Measurements from ENCODE around the gene DUT.
"Not testable (repeated sequence)": the region's sequence is repeated elsewhere in the genome, so short reads cannot be mapped to it uniquely, and the experiment has no call there.

The DUT gene

DNA sequence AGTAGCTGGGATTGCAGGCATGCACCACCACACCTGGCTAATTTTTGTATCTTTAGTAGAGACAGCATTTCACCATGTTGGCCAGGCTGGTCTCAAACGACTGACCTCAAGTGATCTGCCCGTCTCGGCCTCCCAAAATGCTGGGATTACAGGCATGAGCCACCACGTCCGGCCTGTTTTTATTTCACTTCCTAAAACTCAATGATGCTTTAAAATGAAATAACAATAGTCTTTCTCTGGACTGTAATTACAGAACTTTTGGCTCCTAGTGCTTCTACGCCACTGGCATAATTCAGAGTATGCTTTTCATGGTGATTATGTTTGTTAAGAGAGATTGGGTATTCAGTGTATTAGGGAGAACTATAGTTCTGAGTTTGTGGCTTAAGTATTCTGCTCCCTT, 5.0 kb upstream of the DUT start:
- in situ Hi-C loops (cut with MboI; ENCODE audit: low sequenced_read_pairs): not testable (repeated sequence)

DNA sequence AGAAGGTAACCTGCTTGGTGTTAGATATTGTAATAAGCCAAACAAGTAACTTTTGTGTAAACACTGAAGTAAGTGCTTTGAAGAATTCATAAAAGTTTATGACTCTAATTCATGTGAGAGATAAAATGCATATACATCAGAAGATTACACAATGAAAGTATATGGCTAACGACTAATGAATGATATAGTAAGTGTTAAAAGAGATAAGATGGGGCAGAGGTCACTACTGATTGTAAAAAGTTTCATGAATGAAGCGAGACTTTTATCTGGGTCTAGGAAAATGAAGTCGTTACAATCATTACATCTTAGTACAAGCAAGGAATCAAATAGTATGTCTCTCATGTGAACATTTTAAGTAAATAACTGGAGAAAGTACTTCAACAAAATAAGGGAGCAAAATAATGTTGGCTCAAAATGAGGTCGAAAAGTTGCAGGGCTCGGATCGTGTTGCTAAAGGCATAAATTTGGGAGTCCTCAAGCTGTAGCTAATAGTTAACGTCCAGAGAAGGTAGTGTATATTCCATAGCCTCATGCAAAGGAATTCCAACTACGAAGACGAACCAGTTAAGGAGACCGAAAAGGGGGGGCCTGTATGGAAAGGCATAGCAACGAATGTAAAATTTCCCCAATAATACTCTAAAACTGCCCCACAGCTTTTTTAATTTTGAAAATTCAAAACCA, 984 bp upstream of the DUT start:
- in situ Hi-C loops (cut with MboI; ENCODE audit: low sequenced_read_pairs): no loop called here

DNA sequence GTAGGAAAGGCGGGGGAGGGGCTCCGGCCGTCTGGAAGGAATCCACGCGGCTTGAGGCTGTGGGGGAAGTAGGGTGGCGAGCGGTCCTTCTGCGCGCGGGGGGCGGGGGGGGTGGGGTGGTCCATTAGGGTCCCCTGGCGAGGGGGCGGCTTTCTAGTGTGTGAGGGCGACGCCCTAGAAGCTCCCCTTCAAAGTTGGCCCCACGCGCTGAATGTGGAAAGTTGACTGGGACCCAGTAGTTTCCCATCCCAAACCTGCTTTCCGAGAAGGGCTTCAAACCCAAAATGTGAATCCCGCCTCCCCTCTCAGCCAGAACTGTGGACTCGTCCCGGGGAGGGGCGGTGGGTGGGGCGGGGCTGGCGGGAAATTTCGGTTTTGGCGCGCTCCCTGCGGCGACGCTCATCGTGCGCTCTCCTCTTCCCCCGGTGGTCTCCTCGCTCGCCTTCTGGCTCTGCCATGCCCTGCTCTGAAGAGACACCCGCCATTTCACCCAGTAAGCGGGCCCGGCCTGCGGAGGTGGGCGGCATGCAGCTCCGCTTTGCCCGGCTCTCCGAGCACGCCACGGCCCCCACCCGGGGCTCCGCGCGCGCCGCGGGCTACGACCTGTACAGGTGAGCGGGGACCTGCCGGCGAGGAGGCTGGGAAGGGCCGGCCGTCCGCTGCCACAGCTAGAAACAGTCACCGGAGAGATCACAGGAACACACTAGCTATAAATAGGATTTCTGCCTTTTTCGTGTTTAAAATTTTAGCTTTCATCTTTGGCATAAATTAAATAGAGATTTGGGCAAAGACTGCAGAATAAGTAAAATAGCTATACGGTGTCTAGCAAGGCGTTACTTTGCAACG, 790 bp downstream of the DUT start:
- in situ Hi-C loops (cut with MboI; ENCODE audit: low sequenced_read_pairs): no loop called here

DNA sequence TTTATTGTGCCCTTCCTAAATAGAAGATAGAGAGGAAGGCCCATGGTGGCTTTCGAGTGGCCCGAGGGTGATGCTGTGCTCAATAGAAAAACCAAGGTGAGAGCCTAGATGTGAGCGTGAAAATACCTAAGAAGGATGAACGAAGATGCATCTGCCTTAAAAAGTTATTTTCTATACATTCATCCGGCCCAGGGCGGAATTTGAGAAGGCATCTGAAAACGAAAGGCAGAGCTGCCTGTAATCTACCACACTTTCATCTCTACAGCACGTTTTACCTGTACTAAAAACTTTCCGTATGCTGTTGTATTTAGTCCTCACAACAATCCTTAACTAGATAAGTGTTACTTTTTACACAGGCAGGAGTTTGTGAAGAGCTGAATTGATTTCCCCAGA, 1.4 kb downstream of the DUT start:
- in situ Hi-C loops (cut with MboI; ENCODE audit: low sequenced_read_pairs): no loop called here

DNA sequence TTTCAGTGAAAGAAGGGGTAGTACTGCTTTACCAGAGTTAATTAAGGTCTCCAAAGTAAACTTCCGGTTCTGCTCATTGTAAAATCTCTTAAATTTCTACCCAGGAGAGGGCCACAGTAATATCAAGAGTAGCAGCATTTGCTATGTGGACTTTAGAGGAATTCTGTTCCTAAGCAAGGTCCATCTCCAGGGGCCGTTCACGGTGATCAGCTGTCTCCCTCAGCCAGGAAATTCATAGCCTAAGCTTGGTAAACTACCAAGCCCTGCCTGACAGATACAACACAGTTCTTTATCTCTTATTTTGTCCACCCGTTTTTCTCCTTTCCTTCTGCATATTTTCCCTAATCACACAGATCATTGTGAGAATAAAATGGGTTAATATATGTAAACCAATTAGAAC, 2.3 kb downstream of the DUT start:
- in situ Hi-C loops (cut with MboI; ENCODE audit: low sequenced_read_pairs): no loop called here

DNA sequence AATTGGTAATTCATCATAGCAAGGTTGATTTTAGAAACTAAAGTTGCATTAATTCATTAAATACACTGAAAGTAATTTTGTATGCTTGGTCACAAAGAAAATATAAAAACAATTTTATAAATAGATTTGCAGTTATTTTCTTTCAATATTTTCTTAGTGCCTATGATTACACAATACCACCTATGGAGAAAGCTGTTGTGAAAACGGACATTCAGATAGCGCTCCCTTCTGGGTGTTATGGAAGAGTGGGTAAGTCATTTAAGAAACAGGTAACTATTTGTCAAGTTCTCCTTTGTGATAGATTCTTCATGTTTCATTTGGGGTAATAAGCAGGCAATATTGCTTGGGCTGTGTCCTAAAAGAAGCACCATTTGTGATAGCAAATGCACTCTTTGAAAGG, 3.0 kb downstream of the DUT start:
- in situ Hi-C loops (cut with MboI; ENCODE audit: low sequenced_read_pairs): no loop called here

DNA sequence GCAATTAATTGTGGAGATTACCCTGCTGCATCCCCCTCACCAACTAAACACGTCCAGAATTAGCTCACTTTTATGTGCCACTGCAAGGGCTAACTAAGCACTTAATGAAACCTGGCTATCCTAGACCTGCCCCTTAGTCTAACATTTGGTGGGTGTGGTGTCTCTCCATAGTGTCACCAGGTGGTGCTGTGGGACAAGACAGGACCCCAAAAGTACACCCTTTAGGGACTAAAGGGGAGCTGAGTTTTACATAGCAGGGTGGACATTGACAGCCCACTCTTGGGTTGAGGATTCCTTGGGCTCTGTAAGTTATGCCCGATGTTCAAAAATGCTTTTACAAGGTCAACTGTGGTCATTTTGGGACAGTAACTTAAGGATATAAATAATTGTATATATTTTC, 5.7 kb downstream of the DUT start:
- in situ Hi-C loops (cut with MboI; ENCODE audit: low sequenced_read_pairs): no loop called here

DNA sequence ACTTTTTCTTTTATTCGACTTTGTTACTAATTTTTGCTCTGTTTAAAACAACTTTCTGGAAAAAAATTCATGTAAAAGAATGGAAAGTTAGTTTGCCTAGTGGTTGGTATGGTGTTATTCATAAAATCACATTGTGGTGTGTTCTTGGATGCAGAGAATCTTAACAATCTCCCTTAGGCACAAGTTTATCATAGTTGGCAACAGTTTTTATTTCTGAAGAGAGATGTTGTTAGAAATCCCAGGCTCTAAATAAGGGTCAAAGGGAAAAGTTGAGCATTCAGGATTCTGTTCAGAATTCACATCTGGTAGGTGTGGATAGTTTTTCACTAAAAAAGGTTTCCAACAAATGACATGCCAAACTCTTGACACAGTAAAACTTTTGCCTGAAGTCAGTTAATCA, 6.4 kb downstream of the DUT start:
- in situ Hi-C loops (cut with MboI; ENCODE audit: low sequenced_read_pairs): no loop called here

DNA sequence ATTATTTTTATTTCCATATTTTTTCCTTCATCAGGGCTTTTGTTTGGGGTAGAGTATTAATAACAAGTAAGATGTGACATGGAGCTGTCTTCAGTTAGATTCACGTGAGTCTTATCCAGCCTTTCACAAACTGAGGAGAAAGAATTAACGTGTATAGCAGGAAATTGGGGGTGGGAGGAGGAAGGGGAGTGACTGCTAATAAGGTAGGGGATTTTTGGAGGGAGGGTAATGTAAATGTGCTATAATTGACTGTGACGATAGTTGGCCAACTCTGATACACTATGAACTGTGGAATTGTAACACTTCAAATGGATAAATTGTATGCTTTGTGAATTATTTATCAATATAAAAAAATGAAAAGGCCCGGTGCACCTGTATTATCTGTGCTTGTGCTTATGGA, 8.9 kb downstream of the DUT start:
- in situ Hi-C loops (cut with MboI; ENCODE audit: low sequenced_read_pairs): no loop called here

DNA sequence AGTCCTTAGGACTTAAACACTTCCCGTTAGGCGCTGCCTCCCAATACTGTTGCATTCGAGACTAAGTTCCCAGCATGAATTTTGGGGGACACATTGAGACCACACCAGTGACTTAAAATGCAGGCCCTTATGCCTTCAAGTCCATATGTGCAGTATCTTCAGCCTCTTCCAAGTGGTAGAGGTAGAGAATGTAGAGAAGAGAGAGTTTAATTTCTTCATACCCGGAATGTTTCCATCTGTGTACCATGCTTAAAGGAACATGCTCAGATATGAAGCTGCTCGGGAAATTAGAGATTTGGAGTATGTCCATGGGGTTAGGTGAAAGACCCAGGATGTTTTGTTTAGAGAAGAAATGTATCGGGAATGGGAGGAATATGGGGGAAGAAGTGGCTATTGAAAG, 12.6 kb downstream of the DUT start:
- in situ Hi-C loops (cut with MboI; ENCODE audit: low sequenced_read_pairs): no loop called here

DNA sequence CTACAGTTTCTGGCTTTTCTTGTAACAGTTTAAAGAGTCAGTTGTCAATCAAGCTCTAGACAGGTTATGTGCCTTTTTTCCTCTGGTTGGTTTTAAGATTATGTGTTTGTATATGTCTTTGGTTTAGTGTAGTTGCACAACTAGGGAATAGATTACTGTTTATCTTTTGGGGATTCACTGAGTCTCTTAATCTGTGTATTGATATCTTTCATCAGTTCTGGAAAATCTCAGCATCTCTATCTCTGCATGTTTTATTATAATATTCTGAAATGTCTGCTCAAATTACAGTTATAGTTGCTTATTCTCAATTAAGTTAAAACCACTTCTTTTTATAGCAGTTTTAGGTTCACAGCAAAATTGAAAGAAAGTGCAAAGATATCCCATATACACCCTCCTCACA, 14.3 kb downstream of the DUT start:
- in situ Hi-C loops (cut with MboI; ENCODE audit: low sequenced_read_pairs): no loop called here

DNA sequence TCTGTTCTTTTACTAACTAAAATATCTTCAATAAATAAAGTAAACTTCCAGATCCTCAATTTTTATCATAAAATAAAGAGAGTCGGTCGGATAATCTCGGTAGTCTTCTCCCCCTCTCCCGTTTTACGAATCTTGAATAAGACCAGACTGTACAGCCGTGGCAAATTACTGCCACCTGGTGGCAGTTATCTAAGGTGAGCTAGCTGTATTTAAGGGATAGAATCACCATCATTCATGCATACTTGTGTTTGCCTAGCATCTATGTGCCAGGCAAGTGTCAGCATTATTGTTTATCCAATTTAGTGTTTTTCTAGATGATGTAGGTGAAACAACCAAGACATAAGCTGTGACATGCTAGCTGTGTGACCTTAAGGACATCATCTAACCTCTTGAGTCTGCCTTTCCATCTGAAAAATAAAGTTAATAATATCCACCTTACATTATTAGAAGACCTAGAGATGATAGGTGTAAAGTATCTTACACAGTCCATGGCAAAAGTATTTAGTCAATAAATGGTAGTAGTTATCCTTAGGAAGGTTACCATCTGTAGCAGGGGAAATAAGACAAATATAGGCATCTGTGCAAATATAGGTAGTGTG, 21.3 kb downstream of the DUT start:
- in situ Hi-C loops (cut with MboI; ENCODE audit: low sequenced_read_pairs): loop anchor here (25.0 kb wide), 1 partner anchor 1960 kb away; no protein-coding TSS in a partner anchor

DNA sequence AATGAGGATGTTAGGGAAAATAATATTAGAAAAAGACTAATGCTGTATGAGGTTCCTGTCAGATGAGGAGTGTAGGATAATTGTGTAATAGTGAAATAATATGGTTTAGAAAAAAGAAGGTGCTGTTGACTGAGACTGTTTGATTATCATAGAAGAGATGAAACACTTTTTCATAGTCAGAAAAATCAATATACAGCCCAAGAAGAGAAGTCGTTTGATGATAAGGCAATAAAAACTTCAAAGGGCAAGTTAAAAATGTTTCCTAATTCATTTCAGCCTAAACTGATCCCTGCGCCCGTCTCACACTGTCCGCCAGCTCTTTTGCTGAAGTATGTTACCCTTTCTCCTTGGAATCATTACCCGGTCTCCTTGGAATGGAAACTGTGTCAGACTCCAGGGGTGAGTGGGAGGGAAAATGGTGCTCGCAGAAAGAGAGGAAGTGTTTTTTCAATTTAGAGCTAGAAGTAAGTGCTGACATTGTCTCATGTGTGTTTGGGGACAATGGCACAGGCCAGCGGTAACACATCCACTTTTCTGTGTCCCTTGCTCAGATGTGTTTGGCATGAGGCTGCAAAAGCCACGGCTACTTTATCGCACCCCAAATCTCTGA, 23.6 kb downstream of the DUT start:
- in situ Hi-C loops (cut with MboI; ENCODE audit: low sequenced_read_pairs): loop anchor here (25.0 kb wide), 1 partner anchor 1958 kb away; no protein-coding TSS in a partner anchor

DNA sequence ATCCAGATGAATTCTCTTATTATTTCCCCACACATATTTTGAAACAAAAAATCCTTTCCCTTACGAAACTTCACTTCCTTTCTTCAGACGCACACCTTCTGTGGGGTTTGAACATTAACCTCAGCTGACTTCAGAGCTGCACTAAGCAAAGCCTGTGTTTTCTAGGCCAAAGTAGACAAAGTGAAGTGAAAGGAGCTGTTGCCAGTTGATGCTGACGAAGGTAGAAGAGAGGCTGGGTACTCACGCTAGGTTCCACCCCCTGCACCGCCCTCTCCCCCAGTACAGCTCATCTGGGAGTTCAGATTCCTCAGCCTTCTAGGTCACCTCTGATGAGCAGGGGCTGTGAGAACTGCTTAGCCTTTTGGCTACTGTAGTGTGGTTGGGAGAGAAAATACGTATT, 24.1 kb downstream of the DUT start:
- in situ Hi-C loops (cut with MboI; ENCODE audit: low sequenced_read_pairs): loop anchor here (25.0 kb wide), 1 partner anchor 1957 kb away; no protein-coding TSS in a partner anchor

DNA sequence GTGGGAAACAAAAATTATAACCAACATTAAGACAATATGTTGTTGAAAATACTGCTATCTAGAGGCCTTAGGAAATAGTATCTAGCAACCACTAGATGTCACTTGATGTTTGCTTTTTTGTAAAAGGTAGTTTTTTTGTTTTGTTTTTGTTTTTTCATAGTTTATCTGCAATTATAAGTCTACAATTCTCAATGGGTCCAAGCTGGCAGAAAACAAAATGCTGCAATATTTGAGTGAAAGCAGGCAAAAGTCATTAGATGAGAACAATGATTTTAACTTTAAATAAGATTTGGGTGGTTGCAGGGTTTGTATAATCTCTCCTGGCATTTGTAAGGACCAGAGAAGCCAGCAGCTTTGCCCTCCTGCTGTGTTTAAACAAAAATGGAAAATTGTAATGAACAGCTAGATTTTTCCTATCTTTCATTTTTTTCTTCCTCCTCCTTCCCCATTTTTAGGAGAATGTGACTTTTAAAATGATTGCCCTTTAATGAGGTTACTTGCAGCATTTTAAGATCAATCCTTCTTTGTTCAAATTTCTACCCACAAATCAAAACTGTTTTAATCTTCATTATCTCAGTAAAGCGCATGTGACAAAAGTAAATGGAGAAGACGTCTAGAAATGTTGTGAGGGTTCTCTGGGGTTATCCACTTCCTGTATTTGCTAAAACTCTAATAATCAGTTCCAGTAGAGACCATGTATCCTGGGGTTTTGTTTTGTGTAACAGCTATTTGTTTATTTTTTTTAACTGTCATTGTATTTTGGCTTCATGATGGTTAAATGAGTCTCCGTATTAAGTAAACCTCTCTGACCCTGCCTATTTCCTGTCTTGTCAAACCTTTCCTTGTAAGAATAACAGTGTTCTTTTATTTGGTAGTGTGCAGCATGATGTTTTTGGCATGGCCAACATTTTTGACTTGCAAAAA, 27.3 kb downstream of the DUT start:
- in situ Hi-C loops (cut with MboI; ENCODE audit: low sequenced_read_pairs): loop anchor here (25.0 kb wide), 1 partner anchor 1954 kb away; no protein-coding TSS in a partner anchor

DNA sequence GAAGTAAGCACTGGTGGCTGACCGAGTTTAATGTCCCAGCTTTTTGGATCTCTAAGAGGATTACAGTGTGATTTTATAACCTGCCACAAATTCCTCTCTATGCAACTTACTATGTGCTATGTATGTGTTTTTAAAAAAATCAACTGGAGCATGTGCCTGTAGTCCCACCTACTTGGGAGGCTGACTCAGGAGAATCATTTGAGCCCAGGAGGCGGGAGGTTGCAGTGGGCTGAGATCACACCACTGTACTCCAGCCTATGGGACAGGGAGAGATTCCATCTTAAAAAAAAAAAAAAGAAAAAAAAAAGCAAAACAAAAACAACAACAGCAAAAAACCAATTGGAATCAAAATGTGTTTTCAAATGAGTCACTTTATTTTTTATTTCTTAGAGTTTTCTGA, 29.6 kb downstream of the DUT start:
- in situ Hi-C loops (cut with MboI; ENCODE audit: low sequenced_read_pairs): loop anchor here (25.0 kb wide), 1 partner anchor 1951 kb away; no protein-coding TSS in a partner anchor

DNA sequence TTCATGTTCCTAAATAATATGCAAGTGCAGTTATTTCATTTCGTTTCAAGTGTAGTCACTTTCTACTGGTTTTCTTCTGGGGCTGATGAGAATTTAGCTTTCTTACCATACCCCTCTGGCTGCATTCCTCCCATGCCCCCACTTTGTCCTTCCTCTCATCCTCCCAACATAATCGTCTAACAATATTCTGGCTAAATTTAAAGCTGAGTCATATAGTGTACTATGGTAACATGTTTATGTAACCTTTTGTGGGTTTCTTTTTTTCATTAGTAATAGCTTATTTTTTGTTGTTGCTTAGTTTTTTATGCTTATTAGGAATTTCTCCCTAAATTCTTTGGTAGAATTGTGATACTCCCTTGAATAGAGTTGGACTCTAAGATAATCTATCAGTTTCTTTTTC, 30.5 kb downstream of the DUT start:
- in situ Hi-C loops (cut with MboI; ENCODE audit: low sequenced_read_pairs): loop anchor here (25.0 kb wide), 1 partner anchor 1951 kb away; no protein-coding TSS in a partner anchor

DNA sequence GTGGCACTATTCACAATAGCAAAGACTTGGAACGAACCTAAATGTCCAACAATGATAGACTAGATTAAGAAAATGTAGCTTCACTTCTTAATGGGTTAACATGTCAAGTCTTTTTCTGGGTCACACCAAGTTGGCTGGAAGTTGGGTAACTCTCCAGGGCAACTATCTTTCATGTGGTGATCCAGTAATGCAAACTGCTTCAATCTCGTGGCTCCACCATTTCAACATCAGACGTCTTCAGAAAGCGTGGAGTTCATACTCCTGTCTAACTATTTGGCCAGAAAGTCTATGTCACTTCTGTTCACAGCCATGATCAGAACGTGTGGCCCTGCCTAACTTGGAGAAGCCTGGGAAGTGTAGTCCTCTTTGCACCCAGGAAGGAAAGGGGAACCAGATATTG, 32.2 kb downstream of the DUT start:
- in situ Hi-C loops (cut with MboI; ENCODE audit: low sequenced_read_pairs): loop anchor here (25.0 kb wide), 1 partner anchor 1949 kb away; no protein-coding TSS in a partner anchor

DNA sequence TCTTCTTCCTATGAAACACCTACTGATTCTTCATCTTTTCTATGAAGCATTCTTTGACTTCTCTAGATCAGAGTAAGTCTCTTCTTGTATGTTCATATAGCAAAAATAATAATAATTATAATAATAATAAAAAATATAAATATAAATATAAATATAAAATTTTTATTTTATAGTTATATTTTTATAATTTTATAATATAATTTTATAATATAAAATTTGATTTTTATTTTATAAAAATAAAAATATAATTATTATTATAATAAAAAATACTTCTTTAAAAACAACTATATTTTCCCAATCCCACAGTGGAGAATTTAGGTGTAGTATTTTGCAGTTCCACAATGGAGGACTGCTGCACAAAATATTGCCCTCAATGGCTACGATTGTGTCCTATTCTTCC, 34.3 kb downstream of the DUT start:
- in situ Hi-C loops (cut with MboI; ENCODE audit: low sequenced_read_pairs): loop anchor here (25.0 kb wide), 1 partner anchor 1947 kb away; no protein-coding TSS in a partner anchor

Data from HL-60/S4 (cell line).